Measurements from ENCODE around the gene CLEC2B. TPM values are rescaled to one million over a fixed set of nuclear protein-coding genes. Genes with fewer than 3 reads are reported as not detected.

CLEC2B gene
- 1.4 to 3.0 TPM (median 1.9 TPM) in 5 replicates for total RNA-seq (2022; extraction: Qiagen RNA extraction; ENCODE audit: low read depth)

GRCh38 chr12:9869307-9870161, at the start of gene CLEC2B:
CLEC2B (minus strand) TSS chr12:9869354.

GRCh38 chr12:9881246-9881645, 12.1 kb upstream of the CLEC2B start, which contains the start of gene KLRF2:
KLRF2 (plus strand) TSS chr12:9881489; CDS start chr12:9881596, 107 bp downstream.

GRCh38 chr12:9827209-9827888, 41.8 kb downstream of the CLEC2B start, which contains the start of gene KLRF1:
KLRF1 (plus strand) TSS chr12:9827481; CDS start chr12:9827545, 64 bp downstream.

Other genes with a start within 250 kb of the CLEC2B start
- gene CLEC2D, start 199.6 kb downstream of the CLEC2B start, total RNA-seq (2022; extraction: Qiagen RNA extraction; ENCODE audit: low read depth): 0.30 to 1.2 TPM (median 0.83 TPM) in 5 replicates
- gene CLECL1, start 136.3 kb downstream of the CLEC2B start, total RNA-seq (2022; extraction: Qiagen RNA extraction; ENCODE audit: low read depth): not detected in 5 replicates
- gene CD69, start 108.5 kb downstream of the CLEC2B start, total RNA-seq (2022; extraction: Qiagen RNA extraction; ENCODE audit: low read depth): not detected in 5 replicates
- not detected in 5 replicates for gene KLRF1, start 41.9 kb downstream of the CLEC2B start, total RNA-seq (2022; extraction: Qiagen RNA extraction; ENCODE audit: low read depth)
- gene KLRF2, start 12.1 kb upstream of the CLEC2B start, total RNA-seq (2022; extraction: Qiagen RNA extraction; ENCODE audit: low read depth): not detected in 5 replicates
- not detected in 5 replicates for gene CLEC2A, start 63.0 kb upstream of the CLEC2B start, total RNA-seq (2022; extraction: Qiagen RNA extraction; ENCODE audit: low read depth)
- not detected in 5 replicates for gene CLEC12A, start 102.1 kb upstream of the CLEC2B start, total RNA-seq (2022; extraction: Qiagen RNA extraction; ENCODE audit: low read depth)
- not detected in 5 replicates for gene CLEC1B, start 129.8 kb upstream of the CLEC2B start, total RNA-seq (2022; extraction: Qiagen RNA extraction; ENCODE audit: low read depth)
- not detected in 5 replicates for gene CLEC12B, start 141.3 kb upstream of the CLEC2B start, total RNA-seq (2022; extraction: Qiagen RNA extraction; ENCODE audit: low read depth)
- not detected in 5 replicates for gene CLEC9A, start 161.3 kb upstream of the CLEC2B start, total RNA-seq (2022; extraction: Qiagen RNA extraction; ENCODE audit: low read depth)
- gene CLEC1A, start 229.6 kb upstream of the CLEC2B start, total RNA-seq (2022; extraction: Qiagen RNA extraction; ENCODE audit: low read depth): not detected in 5 replicates

Measured in A549 treated with CpdA at 1 μM for 4 hours (cell line).